HEK293T (cell line): ENCODE results near the gene CCDC158.
"Not testable (repeated sequence)": the region's sequence is repeated elsewhere in the genome, so short reads cannot be mapped to it uniquely, and the experiment has no call there.

ENCODE experiments used
- CTCF ChIA-PET: fragments of 350-600 bp; formaldehyde crosslinking; extraction: SDS; loops from one replicate; lab custom pipeline; 2021; ENCODE audit warnings: antibody characterized with exemption, inconsistent platforms; lab: Yijun Ruan, JAX
- POLR2A ChIA-PET: fragments of 350-600 bp; formaldehyde crosslinking; extraction: SDS; loops from one replicate; lab custom pipeline; 2020; ENCODE audit warnings: antibody characterized with exemption, inconsistent platforms; lab: Yijun Ruan, JAX
- DNase-seq: peaks from one replicate; pipeline ENCODE4 v3.0.0; 2012; ENCODE audit warnings: mixed read lengths; ENCODE audit errors: extremely low spot score
- ARNT ChIP-seq: fragments of 450-650 bp; IDR thresholded peaks from 2 replicates; pipeline ENCODE4 v1.6.1; 2017; ENCODE audit warnings: mild to moderate bottlenecking
- BHLHE40 ChIP-seq: fragments of 450-650 bp; IDR thresholded peaks from 2 replicates; pipeline ENCODE4 v1.6.1; 2016; ENCODE audit warnings: mild to moderate bottlenecking, moderate library complexity, borderline replicate concordance
- CTBP1 ChIP-seq: fragments of 450-650 bp; IDR thresholded peaks from 2 replicates; pipeline ENCODE4 v1.6.1; 2016; ENCODE audit warnings: borderline replicate concordance
- ELF4 ChIP-seq: fragments of 450-650 bp; IDR thresholded peaks from 2 replicates; pipeline ENCODE4 v1.6.1; 2017; ENCODE audit warnings: antibody characterized with exemption
- FOXA1 ChIP-seq: fragments of 450-650 bp; IDR thresholded peaks from 2 replicates; pipeline ENCODE4 v1.6.1; 2016; ENCODE audit warnings: mild to moderate bottlenecking
- FOXK2 ChIP-seq: fragments of 450-650 bp; IDR thresholded peaks from 2 replicates; pipeline ENCODE4 v1.6.1; 2016; ENCODE audit warnings: mild to moderate bottlenecking
- FOXM1 ChIP-seq: fragments of 450-650 bp; IDR thresholded peaks from 2 replicates; pipeline ENCODE4 v1.6.1; 2017; ENCODE audit warnings: mild to moderate bottlenecking, borderline replicate concordance
- HDGF ChIP-seq: fragments of 450-650 bp; IDR thresholded peaks from 2 replicates; pipeline ENCODE4 v1.6.1; 2017; ENCODE audit warnings: antibody characterized with exemption, borderline replicate concordance
- L3MBTL2 ChIP-seq: fragments of 450-650 bp; conservative IDR thresholded peaks from 2 replicates; pipeline ENCODE4 v1.6.1; 2016; ENCODE audit warnings: mild to moderate bottlenecking
- LEF1 ChIP-seq: fragments of 450-650 bp; IDR thresholded peaks from 2 replicates; pipeline ENCODE4 v1.6.1; 2017; ENCODE audit warnings: mild to moderate bottlenecking, borderline replicate concordance
- NFRKB ChIP-seq: fragments of 450-650 bp; IDR thresholded peaks from 2 replicates; pipeline ENCODE4 v1.6.1; 2016; ENCODE audit warnings: mild to moderate bottlenecking, moderate library complexity
- PKNOX1 ChIP-seq: fragments of 450-650 bp; IDR thresholded peaks from 2 replicates; pipeline ENCODE4 v1.6.1; 2016
- SP1 ChIP-seq: fragments of 450-650 bp; IDR thresholded peaks from 2 replicates; pipeline ENCODE4 v1.6.1; 2017
- SUZ12 ChIP-seq: fragments of 450-650 bp; IDR thresholded peaks from 2 replicates; pipeline ENCODE4 v1.6.1; 2016; ENCODE audit warnings: mild to moderate bottlenecking
- TARDBP ChIP-seq: fragments of 450-650 bp; IDR thresholded peaks from 2 replicates; pipeline ENCODE4 v1.6.1; 2016
- ZNF384 ChIP-seq: fragments of 450-650 bp; IDR thresholded peaks from 2 replicates; pipeline ENCODE4 v1.6.1; 2016

CCDC158 gene

GRCh38 chr4:76283900-76284299, 137.0 kb downstream of the CCDC158 start:
- no peak for DNase-seq
- no peak for TF ChIP-seq ZNF384
- no peak for TF ChIP-seq HDGF
- no peak for TF ChIP-seq ELF4
- TF ChIP-seq BHLHE40, result no peak
- TF ChIP-seq FOXK2, result no peak
- no peak for TF ChIP-seq NFRKB
- TF ChIP-seq FOXM1, result no peak
- TF ChIP-seq L3MBTL2, result no peak
- no peak for TF ChIP-seq CTBP1
- TF ChIP-seq SP1, result no peak
- ChIA-PET CTCF (no interaction called here), POLR2A (no interaction called here)

GRCh38 chr4:76282941-76283689, 137.8 kb downstream of the CCDC158 start:
- ChIA-PET POLR2A (no interaction called here), CTCF (no interaction called here)
- no peak for TF ChIP-seq ZNF384
- no peak for TF ChIP-seq LEF1
- no peak for TF ChIP-seq SUZ12
- TF ChIP-seq CTBP1, result no peak
- no peak for TF ChIP-seq TARDBP
- no peak for TF ChIP-seq FOXM1
- no peak for TF ChIP-seq FOXA1
- TF ChIP-seq NFRKB, result no peak
- no peak for TF ChIP-seq ARNT
- TF ChIP-seq SP1, result no peak
- no peak for TF ChIP-seq ELF4
- TF ChIP-seq FOXK2, result no peak
- no peak for TF ChIP-seq L3MBTL2
- TF ChIP-seq BHLHE40, result no peak
- TF ChIP-seq HDGF, result no peak
- no peak for TF ChIP-seq PKNOX1
- DNase-seq, result no peak

GRCh38 chr4:76281594-76281993, 139.3 kb downstream of the CCDC158 start:
- POLR2A ChIA-PET, result not testable (repeated sequence)

GRCh38 chr4:76280488-76281441, 140.2 kb downstream of the CCDC158 start:
- no peak for DNase-seq
- ChIA-PET CTCF (interaction anchor here (0.6 kb wide), 1 partner anchor 298 kb away, joined by 3 read pairs; no protein-coding TSS in a partner anchor), POLR2A (no interaction called here)
- TF ChIP-seq TARDBP (no peak), LEF1 (no peak), SP1 (no peak), FOXA1 (no peak), FOXM1 (no peak), L3MBTL2 (no peak), ZNF384 (no peak), ELF4 (no peak), CTBP1 (no peak), PKNOX1 (no peak), NFRKB (no peak), SUZ12 (no peak), HDGF (no peak), FOXK2 (no peak), ARNT (no peak), BHLHE40 (no peak)

More at GRCh38 chr4:76281594-76281993, 139.3 kb downstream of the CCDC158 start:
- CTCF ChIA-PET, DNase-seq: not testable (repeated sequence)

GRCh38 chr4:76279462-76279861, 141.5 kb downstream of the CCDC158 start:
- POLR2A ChIA-PET, result no interaction called here
- no peak for DNase-seq
- no peak for TF ChIP-seq HDGF
- TF ChIP-seq NFRKB, result no peak
- no peak for TF ChIP-seq SP1
- CTCF ChIA-PET, result no interaction called here

- DNase-seq, result no peak
- POLR2A ChIA-PET, result no interaction called here
- CTCF ChIA-PET, result no interaction called here
- TF ChIP-seq SUZ12 (no peak), FOXA1 (no peak), L3MBTL2 (no peak), HDGF (no peak)
Observed at GRCh38 chr4:76278583-76278982, 142.4 kb downstream of the CCDC158 start.

GRCh38 chr4:76277667-76278066, 143.3 kb downstream of the CCDC158 start:
- TF ChIP-seq FOXM1 (no peak), HDGF (no peak), SUZ12 (no peak), ELF4 (no peak), NFRKB (no peak), LEF1 (no peak)
- DNase-seq, result no peak
- ChIA-PET CTCF (no interaction called here), POLR2A (no interaction called here)
